ENCODE data around the gene LIF.

DNA sequence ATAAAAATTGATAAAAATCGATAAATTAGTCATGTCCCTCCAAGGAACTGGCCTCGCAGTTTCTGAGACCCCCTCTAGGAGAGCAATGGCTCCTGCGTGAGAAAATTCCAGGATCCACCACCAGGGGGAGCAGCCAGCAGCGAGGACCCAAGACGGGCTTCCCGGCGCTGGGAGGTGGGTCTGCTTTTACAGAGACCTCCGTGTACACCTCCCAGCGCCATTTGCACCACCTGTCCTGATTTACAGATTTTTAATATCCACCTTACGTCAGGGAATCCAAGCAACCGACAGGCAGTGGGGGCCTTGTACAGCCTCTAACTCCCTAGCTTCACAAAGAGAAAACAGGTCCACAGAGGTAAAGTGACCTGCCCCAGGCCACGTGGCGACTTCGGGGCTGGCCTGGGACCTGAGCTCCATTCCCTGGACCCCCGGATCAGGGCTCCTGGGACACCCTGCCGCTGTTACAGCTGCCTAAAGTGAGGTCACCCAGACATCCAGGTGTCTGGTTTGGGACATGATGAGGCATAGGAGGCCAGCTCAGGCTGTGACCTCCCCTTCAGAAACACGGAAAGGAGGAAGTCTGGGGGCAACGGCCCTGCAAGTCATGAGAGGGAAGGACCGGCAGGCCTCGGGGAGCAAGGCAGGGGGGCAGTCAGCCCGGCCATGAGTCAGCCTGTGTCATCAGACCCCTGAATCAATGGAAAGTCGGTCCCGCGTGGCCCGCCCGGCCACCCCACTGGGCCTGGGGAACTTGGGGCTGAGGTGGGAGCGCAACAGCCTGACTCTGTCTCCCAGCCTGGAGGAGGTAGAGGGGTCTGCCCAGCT is 16.6 kb upstream of the LIF start:
- TF ChIP-seq, protein P1, sequence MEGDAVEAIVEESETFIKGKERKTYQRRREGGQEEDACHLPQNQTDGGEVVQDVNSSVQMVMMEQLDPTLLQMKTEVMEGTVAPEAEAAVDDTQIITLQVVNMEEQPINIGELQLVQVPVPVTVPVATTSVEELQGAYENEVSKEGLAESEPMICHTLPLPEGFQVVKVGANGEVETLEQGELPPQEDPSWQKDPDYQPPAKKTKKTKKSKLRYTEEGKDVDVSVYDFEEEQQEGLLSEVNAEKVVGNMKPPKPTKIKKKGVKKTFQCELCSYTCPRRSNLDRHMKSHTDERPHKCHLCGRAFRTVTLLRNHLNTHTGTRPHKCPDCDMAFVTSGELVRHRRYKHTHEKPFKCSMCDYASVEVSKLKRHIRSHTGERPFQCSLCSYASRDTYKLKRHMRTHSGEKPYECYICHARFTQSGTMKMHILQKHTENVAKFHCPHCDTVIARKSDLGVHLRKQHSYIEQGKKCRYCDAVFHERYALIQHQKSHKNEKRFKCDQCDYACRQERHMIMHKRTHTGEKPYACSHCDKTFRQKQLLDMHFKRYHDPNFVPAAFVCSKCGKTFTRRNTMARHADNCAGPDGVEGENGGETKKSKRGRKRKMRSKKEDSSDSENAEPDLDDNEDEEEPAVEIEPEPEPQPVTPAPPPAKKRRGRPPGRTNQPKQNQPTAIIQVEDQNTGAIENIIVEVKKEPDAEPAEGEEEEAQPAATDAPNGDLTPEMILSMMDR (optimal IDR thresholded peaks at IDR 0.05 in 1 of 3, IDR thresholded peaks at IDR 0.05 in 1 of 3, conservative IDR thresholded peaks at IDR 0.05 in 1 of 3; ENCODE audit: extremely low read depth in 1 of 3, insufficient read depth in 2 of 3, low read length in 3 of 3): peak; percentile 80 to 93 (median 92)
- no peak for TF ChIP-seq EZH2 (IDR thresholded peaks at IDR 0.05; ENCODE audit: low read length)
